NCI-H2107 (cell line): Measurements from ENCODE around the gene KLHL7.
"Not testable (repeated sequence)": the region's sequence is repeated elsewhere in the genome, so short reads cannot be mapped to it uniquely, and the experiment has no call there.

Experiments
- DNase-seq: peaks from one replicate; lab custom pipeline; 2025; lab: John Stamatoyannopoulos, UW

Gene KLHL7

GRCh38 chr7:23107781-23108180 lies 2.2 kb downstream of the KLHL7 start:
- no peak for DNase-seq

GRCh38 chr7:23108995-23109394 lies 3.4 kb downstream of the KLHL7 start:
- no peak for DNase-seq

- DNase-seq: no peak
Observed at GRCh38 chr7:23109470-23109869, 3.9 kb downstream of the KLHL7 start.

- no peak for DNase-seq
Observed at GRCh38 chr7:23114896-23115295, 9.3 kb downstream of the KLHL7 start.

GRCh38 chr7:23115991-23116390 lies 10.4 kb downstream of the KLHL7 start:
- DNase-seq: no peak

GRCh38 chr7:23117841-23118240 lies 12.3 kb downstream of the KLHL7 start:
- DNase-seq: no peak

GRCh38 chr7:23120106-23120505 lies 14.5 kb downstream of the KLHL7 start:
- DNase-seq: no peak

- DNase-seq: no peak
Observed at GRCh38 chr7:23121165-23121564, 15.6 kb downstream of the KLHL7 start.

- no peak for DNase-seq
Observed at GRCh38 chr7:23123007-23123406, 17.4 kb downstream of the KLHL7 start.

GRCh38 chr7:23123465-23123864 lies 17.9 kb downstream of the KLHL7 start:
- DNase-seq: no peak

- no peak for DNase-seq
Observed at GRCh38 chr7:23129036-23129435, 23.5 kb downstream of the KLHL7 start.

- DNase-seq: not testable (repeated sequence)
Observed at GRCh38 chr7:23131799-23132198, 26.2 kb downstream of the KLHL7 start.

GRCh38 chr7:23133797-23134196 lies 28.2 kb downstream of the KLHL7 start:
- DNase-seq: no peak

GRCh38 chr7:23135755-23136154 lies 30.2 kb downstream of the KLHL7 start:
- no peak for DNase-seq

- no peak for DNase-seq
Observed at GRCh38 chr7:23136216-23136615, 30.6 kb downstream of the KLHL7 start.

GRCh38 chr7:23157679-23158078 lies 52.1 kb downstream of the KLHL7 start:
- DNase-seq: no peak

GRCh38 chr7:23158546-23158945 lies 53.0 kb downstream of the KLHL7 start:
- no peak for DNase-seq

- DNase-seq: no peak
Observed at GRCh38 chr7:23161482-23161881, 55.9 kb downstream of the KLHL7 start.

- no peak for DNase-seq
Observed at GRCh38 chr7:23164846-23165245, 59.3 kb downstream of the KLHL7 start.

- DNase-seq: no peak
Observed at GRCh38 chr7:23165316-23165715, 59.7 kb downstream of the KLHL7 start.

GRCh38 chr7:23167691-23168090 lies 62.1 kb downstream of the KLHL7 start:
- no peak for DNase-seq

- DNase-seq: no peak
Observed at GRCh38 chr7:23168111-23168885, 62.7 kb downstream of the KLHL7 start.

GRCh38 chr7:23175938-23176337 lies 70.4 kb downstream of the KLHL7 start:
- DNase-seq: no peak
